ENCODE results near the gene ACVR1B. TPM values are rescaled to one million over a fixed set of nuclear protein-coding genes. Genes with fewer than 3 reads are reported as not detected.

Gene ACVR1B
- total and polyA plus RNA-seq, 4 donors = 4.0 to 21.9 (median 12.0) TPM

DNA sequence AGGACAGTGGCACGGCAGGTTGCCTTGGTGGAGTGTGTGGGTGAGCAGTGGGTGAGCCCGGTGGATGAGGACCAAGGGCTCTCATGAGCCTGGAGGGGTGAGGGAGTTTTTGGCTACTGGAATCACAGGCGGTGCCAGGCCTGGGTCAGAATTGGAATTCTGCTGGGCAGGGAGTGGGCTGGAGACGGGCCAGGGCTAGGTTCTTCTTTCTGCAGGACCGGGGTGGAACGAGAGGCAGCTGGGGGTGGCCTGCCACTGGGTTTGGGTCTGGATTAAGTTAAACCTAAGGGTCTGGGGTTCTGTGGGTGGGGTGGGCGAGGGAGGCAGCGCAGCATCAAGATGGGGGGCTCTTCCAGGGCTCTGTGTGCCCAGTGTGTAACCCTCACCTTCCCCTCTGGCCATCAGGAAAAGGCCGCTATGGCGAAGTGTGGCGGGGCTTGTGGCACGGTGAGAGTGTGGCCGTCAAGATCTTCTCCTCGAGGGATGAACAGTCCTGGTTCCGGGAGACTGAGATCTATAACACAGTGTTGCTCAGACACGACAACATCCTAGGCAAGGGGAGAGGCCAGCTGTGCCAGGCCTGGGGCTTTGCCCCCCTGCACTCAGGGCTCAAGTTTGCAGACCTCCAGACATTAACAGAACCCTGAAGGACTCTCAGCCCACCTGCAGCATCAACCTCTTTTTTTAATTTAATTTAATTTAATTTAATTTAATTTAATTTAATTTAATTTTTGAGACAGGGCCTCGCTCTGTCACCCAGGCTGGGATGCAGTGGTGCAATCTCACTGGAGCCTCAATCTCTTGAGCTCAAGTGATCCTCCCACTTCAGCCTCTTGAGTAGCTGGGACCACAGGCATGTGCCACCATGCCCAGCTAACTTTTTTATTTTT lies 37.2 kb upstream of the ACVR1B start:
- DNase-seq (ENCODE audit: low spot score) = no peak
- H3K36me3 ChIP-seq (ENCODE audit: control insufficient read depth in 4 of 4, insufficient read depth in 3 of 4, low read depth in 1 of 4, low read length in 3 of 4) = no peaks in the 10 kb centered on the region
- no peak overlapping the region for H3K9ac ChIP-seq (ENCODE audit: low read depth in 1 of 2, low read length in 2 of 2)
- H3K4me1 ChIP-seq (ENCODE audit: control insufficient read depth in 4 of 4, insufficient read depth in 4 of 4, low read length in 3 of 4) = peaks cover 6 to 12% (median 8%) of the 10 kb centered on the region in 4 donors
- WGBS = 87% methylated on average over 17 of the region's 17 CpGs
- H3K9me3 ChIP-seq (ENCODE audit: control insufficient read depth in 4 of 4, low read length in 3 of 4) = no peaks in the 10 kb centered on the region
- no peak overlapping the region for H3K27ac ChIP-seq (ENCODE audit: low read depth in 1 of 2, low read length in 2 of 2)
- no peak overlapping the region for H3K4me3 ChIP-seq (ENCODE audit: low read depth in 1 of 3, low read length in 3 of 3)
- H3K27me3 ChIP-seq (ENCODE audit: control insufficient read depth in 4 of 4, insufficient read depth in 4 of 4, low read length in 3 of 4) = no peaks in the 10 kb centered on the region
- TF ChIP-seq, protein P1, sequence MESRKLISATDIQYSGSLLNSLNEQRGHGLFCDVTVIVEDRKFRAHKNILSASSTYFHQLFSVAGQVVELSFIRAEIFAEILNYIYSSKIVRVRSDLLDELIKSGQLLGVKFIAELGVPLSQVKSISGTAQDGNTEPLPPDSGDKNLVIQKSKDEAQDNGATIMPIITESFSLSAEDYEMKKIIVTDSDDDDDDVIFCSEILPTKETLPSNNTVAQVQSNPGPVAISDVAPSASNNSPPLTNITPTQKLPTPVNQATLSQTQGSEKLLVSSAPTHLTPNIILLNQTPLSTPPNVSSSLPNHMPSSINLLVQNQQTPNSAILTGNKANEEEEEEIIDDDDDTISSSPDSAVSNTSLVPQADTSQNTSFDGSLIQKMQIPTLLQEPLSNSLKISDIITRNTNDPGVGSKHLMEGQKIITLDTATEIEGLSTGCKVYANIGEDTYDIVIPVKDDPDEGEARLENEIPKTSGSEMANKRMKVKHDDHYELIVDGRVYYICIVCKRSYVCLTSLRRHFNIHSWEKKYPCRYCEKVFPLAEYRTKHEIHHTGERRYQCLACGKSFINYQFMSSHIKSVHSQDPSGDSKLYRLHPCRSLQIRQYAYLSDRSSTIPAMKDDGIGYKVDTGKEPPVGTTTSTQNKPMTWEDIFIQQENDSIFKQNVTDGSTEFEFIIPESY (IDR thresholded peaks at IDR 0.05) = no peak
- TF ChIP-seq, protein P2, sequence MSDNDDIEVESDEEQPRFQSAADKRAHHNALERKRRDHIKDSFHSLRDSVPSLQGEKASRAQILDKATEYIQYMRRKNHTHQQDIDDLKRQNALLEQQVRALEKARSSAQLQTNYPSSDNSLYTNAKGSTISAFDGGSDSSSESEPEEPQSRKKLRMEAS (IDR thresholded peaks at IDR 0.05) = no peak
- TF ChIP-seq RXRA (IDR thresholded peaks at IDR 0.05) = no peak
- TF ChIP-seq HNF4G (IDR thresholded peaks at IDR 0.05) = no peak
- no peak for TF ChIP-seq EGR1 (IDR thresholded peaks at IDR 0.05; ENCODE audit: low read depth in 2 of 2)
- TF ChIP-seq NR2F2 (IDR thresholded peaks at IDR 0.05) = no peak
- TF ChIP-seq YY1 (IDR thresholded peaks at IDR 0.05) = no peak
- TF ChIP-seq FOXA1 (IDR thresholded peaks at IDR 0.05) = no peak
- TF ChIP-seq, protein P3, sequence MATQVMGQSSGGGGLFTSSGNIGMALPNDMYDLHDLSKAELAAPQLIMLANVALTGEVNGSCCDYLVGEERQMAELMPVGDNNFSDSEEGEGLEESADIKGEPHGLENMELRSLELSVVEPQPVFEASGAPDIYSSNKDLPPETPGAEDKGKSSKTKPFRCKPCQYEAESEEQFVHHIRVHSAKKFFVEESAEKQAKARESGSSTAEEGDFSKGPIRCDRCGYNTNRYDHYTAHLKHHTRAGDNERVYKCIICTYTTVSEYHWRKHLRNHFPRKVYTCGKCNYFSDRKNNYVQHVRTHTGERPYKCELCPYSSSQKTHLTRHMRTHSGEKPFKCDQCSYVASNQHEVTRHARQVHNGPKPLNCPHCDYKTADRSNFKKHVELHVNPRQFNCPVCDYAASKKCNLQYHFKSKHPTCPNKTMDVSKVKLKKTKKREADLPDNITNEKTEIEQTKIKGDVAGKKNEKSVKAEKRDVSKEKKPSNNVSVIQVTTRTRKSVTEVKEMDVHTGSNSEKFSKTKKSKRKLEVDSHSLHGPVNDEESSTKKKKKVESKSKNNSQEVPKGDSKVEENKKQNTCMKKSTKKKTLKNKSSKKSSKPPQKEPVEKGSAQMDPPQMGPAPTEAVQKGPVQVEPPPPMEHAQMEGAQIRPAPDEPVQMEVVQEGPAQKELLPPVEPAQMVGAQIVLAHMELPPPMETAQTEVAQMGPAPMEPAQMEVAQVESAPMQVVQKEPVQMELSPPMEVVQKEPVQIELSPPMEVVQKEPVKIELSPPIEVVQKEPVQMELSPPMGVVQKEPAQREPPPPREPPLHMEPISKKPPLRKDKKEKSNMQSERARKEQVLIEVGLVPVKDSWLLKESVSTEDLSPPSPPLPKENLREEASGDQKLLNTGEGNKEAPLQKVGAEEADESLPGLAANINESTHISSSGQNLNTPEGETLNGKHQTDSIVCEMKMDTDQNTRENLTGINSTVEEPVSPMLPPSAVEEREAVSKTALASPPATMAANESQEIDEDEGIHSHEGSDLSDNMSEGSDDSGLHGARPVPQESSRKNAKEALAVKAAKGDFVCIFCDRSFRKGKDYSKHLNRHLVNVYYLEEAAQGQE (IDR thresholded peaks at IDR 0.05) = no peak
- TF ChIP-seq, protein P4, sequence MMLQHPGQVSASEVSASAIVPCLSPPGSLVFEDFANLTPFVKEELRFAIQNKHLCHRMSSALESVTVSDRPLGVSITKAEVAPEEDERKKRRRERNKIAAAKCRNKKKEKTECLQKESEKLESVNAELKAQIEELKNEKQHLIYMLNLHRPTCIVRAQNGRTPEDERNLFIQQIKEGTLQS (IDR thresholded peaks at IDR 0.05) = no peak
- TF ChIP-seq JUND (IDR thresholded peaks at IDR 0.05) = no peak
- TF ChIP-seq FOXA2 (IDR thresholded peaks at IDR 0.05) = no peak
- no peak for TF ChIP-seq SP1 (IDR thresholded peaks at IDR 0.05)
- TF ChIP-seq, protein P5, sequence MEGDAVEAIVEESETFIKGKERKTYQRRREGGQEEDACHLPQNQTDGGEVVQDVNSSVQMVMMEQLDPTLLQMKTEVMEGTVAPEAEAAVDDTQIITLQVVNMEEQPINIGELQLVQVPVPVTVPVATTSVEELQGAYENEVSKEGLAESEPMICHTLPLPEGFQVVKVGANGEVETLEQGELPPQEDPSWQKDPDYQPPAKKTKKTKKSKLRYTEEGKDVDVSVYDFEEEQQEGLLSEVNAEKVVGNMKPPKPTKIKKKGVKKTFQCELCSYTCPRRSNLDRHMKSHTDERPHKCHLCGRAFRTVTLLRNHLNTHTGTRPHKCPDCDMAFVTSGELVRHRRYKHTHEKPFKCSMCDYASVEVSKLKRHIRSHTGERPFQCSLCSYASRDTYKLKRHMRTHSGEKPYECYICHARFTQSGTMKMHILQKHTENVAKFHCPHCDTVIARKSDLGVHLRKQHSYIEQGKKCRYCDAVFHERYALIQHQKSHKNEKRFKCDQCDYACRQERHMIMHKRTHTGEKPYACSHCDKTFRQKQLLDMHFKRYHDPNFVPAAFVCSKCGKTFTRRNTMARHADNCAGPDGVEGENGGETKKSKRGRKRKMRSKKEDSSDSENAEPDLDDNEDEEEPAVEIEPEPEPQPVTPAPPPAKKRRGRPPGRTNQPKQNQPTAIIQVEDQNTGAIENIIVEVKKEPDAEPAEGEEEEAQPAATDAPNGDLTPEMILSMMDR (IDR thresholded peaks at IDR 0.05; ENCODE audit: low read depth, low read length, missing input control) = no peak
- TF ChIP-seq RAD21 (IDR thresholded peaks at IDR 0.05) = no peak
- no peak for TF ChIP-seq GABPA (IDR thresholded peaks at IDR 0.05 in 1 of 2, conservative IDR thresholded peaks at IDR 0.05 in 1 of 2)
- no peak for TF ChIP-seq TAF1 (conservative IDR thresholded peaks at IDR 0.05)

Measured in liver (tissue), 9 donors.